AG09319 (cell line): ENCODE measurements around the gene PEX14.

Experiments used
- DNase-seq: peaks from one replicate; pipeline ENCODE4 v3.0.0-alpha.2; 2010; ENCODE audit warnings: low read depth; ENCODE audit errors: extremely low read depth
- TF ChIP-seq, protein P1 (sequence below): IDR thresholded peaks from 2 replicates; pipeline ENCODE4 v1.5.1; 2011; ENCODE audit warnings: low read depth, mild to moderate bottlenecking, inconsistent platforms, low read length, moderate library complexity

PEX14 gene

DNA sequence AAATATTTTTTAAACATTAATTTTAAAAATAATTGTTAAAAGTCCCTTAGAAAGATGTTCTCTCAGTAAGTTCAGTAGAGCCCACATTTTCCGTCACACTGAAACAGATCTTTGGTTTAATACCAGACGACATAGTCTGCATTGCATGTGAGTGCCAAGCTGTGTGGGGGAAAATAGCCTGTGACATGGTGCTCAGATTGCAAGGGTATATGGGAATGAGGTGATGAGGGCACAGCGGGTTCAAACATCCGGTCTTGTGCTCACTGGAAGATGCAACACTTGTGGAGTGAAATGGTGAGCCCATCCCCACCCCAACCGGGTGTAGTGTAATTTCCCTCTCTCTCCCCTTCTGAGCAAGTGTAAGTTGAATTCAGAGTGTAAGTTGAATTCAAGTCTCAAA, 114.3 kb downstream of the PEX14 start:
- DNase-seq, result no peak
- TF ChIP-seq, protein P1, sequence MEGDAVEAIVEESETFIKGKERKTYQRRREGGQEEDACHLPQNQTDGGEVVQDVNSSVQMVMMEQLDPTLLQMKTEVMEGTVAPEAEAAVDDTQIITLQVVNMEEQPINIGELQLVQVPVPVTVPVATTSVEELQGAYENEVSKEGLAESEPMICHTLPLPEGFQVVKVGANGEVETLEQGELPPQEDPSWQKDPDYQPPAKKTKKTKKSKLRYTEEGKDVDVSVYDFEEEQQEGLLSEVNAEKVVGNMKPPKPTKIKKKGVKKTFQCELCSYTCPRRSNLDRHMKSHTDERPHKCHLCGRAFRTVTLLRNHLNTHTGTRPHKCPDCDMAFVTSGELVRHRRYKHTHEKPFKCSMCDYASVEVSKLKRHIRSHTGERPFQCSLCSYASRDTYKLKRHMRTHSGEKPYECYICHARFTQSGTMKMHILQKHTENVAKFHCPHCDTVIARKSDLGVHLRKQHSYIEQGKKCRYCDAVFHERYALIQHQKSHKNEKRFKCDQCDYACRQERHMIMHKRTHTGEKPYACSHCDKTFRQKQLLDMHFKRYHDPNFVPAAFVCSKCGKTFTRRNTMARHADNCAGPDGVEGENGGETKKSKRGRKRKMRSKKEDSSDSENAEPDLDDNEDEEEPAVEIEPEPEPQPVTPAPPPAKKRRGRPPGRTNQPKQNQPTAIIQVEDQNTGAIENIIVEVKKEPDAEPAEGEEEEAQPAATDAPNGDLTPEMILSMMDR, result no peak

DNA sequence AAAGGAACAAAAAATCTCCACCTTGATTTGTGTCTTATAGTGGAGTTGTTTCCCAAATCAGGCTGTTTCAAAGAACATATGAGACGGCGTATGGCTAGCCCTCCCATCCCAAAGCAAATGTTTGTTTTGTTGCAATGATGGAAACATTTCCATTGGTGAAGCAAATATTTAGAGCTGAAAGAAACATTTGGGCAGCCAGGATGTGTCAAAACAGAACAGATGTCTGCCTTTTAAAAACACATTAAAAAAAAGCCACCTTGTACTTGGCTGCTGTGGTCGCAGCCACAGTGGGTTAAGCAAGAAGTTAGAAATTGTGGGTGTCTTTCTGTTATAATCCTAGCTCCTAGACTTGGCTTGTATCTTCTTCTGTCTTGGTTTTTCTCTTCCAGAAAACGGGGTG, 116.3 kb downstream of the PEX14 start:
- DNase-seq, result no peak
- TF ChIP-seq, protein P1, result no peak

DNA sequence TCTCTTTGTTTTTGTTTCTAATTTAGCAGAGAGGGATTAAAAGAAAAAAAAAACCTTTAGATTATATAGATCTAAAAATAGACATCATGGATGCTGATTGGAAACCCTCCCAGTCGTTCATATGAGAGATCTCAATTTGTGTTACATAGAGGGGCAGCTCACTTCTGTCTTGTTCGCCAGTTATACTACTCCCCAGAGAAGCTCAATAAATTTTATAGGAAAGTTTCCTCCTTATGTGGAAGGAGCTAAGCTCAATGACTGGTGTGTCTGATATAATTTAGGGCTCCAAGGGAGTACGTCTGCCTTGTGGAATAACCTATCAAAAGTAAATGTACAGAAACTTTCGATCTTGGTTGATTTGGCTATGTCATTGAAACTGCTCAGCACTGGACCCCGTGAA, 117.6 kb downstream of the PEX14 start:
- TF ChIP-seq, protein P1, result no peak
- DNase-seq, result no peak

DNA sequence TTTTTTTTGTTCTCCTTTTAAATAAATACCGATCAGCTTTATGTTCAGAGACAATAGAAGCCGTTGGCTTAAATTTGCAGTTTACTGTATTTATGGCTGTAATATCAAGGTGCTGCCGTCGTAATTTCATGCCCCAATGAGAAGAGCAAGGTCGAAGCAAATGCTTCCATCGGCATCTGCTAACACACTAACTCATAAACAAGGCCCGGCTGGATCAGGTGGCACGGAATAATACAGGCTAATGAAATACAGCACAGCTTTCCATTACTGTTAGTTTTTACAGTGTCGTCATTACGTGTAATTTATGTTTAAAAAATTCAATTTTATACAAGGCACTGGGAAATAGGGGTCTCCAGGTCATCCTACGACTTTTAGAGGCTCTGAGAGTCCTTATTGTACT, 119.0 kb downstream of the PEX14 start:
- no peak for DNase-seq

DNA sequence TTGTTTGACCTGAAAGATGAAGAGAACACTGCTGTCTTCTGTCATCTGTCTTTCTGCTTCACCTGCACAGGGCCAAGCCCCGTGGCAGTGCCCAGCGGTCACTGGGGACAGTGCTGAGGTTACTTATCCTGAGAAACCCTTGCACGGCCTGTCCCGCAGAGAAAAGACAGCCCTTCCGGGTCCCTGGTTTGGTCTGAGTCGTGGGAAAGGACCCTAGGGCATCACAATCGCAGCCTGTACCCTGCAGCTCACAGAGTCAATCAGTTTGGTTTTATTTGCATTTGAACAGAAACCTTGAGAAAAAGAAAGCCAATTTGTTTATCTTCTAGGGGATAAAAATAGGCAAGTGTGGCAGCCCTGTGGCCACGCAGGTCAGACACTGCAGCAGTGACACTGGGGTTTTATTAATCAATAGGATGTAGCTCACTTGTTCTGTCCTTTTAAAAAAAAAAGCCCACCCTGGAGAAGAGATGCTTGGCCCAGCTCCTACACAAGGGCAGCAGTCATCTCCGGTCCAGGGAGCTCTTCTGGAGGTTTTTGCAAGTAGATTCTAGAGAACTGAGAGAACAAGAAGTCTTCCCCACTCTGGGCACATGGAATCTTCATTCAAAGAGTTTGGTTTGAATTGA, 120.0 kb downstream of the PEX14 start:
- TF ChIP-seq, protein P1, result no peak
- no peak for DNase-seq

More for the DNA sequence above, 119.0 kb downstream of the PEX14 start:
- TF ChIP-seq, protein P1, result no peak

DNA sequence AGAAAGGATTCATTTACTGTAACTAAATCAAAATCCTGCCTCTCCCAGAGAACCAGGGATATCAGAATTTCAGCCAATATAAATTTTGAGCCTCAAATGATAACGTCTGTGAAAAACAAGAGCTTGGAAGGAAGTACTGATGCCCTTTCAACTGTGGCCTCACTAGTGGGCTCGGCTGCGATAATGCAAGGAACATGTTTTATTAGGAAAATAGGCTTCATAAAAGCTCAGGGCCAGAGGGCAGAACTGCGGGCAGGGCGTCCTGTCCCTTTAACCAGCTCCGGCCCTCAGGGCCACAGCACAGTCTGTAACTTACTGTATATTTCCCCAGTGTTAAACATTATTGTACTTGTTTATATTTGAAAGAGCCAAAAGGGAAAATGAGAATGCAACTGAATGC, 122.0 kb downstream of the PEX14 start:
- TF ChIP-seq, protein P1, result no peak
- DNase-seq, result no peak

DNA sequence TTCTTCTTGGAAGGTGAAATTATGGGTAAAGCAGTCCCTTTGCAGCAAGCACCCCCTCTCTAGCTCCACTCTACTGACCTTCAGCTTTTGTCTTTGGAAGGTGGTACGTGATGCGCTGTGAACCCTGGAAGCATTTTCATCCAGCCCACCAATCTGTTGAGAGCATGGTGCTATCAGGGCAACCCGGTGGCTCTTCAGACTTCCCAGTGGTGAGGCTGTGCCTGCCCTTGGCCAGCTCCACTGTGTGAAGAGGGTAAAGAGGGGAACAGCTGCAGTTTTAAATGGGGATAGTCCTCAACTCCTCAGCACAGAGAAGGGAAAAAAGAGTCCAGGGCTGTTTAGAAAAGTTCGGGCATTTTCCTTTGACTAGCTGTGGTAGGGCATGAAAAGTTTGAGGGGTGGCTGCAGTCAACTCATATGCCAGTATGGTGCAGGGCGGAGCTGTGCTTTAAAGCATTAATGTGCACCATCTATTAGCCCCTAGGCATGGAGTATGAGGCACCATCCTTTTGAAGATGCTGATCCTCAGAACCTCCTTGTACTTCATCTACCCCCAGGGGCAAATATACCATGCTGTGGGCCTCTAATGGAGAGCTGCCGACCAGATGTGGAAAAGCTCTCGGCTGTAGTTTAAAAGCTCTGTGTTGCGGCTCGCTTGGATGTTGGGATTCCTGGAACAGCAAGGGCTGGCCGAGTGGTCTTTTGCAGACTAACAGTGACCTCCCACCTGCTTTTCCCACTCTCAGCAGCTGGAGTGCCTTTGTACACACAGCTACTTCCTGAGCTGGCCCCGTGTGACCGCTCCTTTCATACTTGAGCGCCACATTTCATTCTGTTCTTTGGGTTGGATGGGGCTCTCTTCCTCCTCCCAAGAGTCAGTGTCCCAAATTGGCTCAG, 123.0 kb downstream of the PEX14 start:
- TF ChIP-seq, protein P1, result no peak
- no peak for DNase-seq
